ENCODE measurements around the gene CLASRP.

CLASRP gene

GRCh38 chr19:45059258-45059965 lies 20.6 kb downstream of the CLASRP start:
- peak; percentile 65 to 91 (median 79) for DNase-seq (ENCODE audit: low read depth in 2 of 3, low spot score in 1 of 3)

GRCh38 chr19:45061965-45062364 lies 23.1 kb downstream of the CLASRP start:
- no peak for DNase-seq (ENCODE audit: low read depth in 2 of 3, low spot score in 1 of 3)

GRCh38 chr19:45063851-45064801 lies 25.3 kb downstream of the CLASRP start:
- no peak for DNase-seq (ENCODE audit: low read depth in 2 of 3, low spot score in 1 of 3)

- DNase-seq (ENCODE audit: low read depth in 2 of 3, low spot score in 1 of 3) = no peak
These were observed 28.2 kb downstream of the CLASRP start for GRCh38 chr19:45066921-45067661.

- DNase-seq (ENCODE audit: low read depth in 2 of 3, low spot score in 1 of 3) = no peak
These were observed 29.2 kb downstream of the CLASRP start for GRCh38 chr19:45068041-45068440.

GRCh38 chr19:45069056-45069455 lies 30.2 kb downstream of the CLASRP start:
- DNase-seq (ENCODE audit: low read depth in 2 of 3, low spot score in 1 of 3) = no peak

- DNase-seq (ENCODE audit: low read depth in 2 of 3, low spot score in 1 of 3) = no peak
These were observed 31.4 kb downstream of the CLASRP start for GRCh38 chr19:45070214-45070613.

GRCh38 chr19:45070861-45071544 lies 32.2 kb downstream of the CLASRP start:
- DNase-seq (ENCODE audit: low read depth in 2 of 3, low spot score in 1 of 3) = no peak

GRCh38 chr19:45071545-45071938 lies 32.7 kb downstream of the CLASRP start:
- no peak for DNase-seq (ENCODE audit: low read depth in 2 of 3, low spot score in 1 of 3)

GRCh38 chr19:45071969-45072790 lies 33.3 kb downstream of the CLASRP start:
- DNase-seq (ENCODE audit: low read depth in 2 of 3, low spot score in 1 of 3) = no peak

- DNase-seq (ENCODE audit: low read depth in 2 of 3, low spot score in 1 of 3) = no peak
These were observed 36.0 kb downstream of the CLASRP start for GRCh38 chr19:45074744-45075300.

- no peak for DNase-seq (ENCODE audit: low read depth in 2 of 3, low spot score in 1 of 3)
These were observed 36.6 kb downstream of the CLASRP start for GRCh38 chr19:45075301-45076028.

- DNase-seq (ENCODE audit: low read depth in 2 of 3, low spot score in 1 of 3) = peak; percentile 66 to 78 (median 70)
These were observed 37.4 kb downstream of the CLASRP start, which contains the start of gene ZNF296 for GRCh38 chr19:45076029-45076850. ZNF296 (minus strand) TSS chr19:45076478; CDS start chr19:45076373, 105 bp downstream.

- no peak for DNase-seq (ENCODE audit: low read depth in 2 of 3, low spot score in 1 of 3)
These were observed 38.2 kb downstream of the CLASRP start for GRCh38 chr19:45076851-45077730.

GRCh38 chr19:45078390-45079062 lies 39.7 kb downstream of the CLASRP start:
- DNase-seq (ENCODE audit: low read depth in 2 of 3, low spot score in 1 of 3) = no peak
